ENCODE data around the gene CGB5. TPM values are rescaled to one million over a fixed set of nuclear protein-coding genes. Genes with fewer than 3 reads are reported as not detected.
"Not testable (repeated sequence)": the region's sequence is repeated elsewhere in the genome, so short reads cannot be mapped to it uniquely, and the experiment has no call there.

The CGB5 gene
- total and polyA plus RNA-seq, 9 of the 15 experiments (the other 6 are each of a cell fraction or from before 2014, with no cell fraction given) = not detected

DNA sequence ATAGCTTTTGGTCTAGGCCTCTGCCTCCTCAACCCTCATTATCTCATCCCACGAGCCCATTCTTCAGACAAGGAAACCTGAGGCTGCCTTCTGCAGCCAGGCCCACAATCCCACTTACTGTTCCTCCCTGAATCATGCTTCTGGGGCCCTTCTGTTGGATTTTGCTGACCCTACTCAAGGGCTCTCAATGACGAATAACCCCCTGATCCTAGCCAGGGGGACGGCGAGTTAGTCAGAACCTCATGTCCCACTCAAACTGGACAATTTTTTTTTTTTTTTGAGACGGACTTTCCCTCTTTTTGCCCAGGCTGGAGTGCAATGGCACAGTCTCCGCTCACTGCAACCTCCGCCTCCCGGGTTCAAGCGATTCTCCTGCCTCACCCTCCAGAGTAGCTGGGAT lies 21.5 kb upstream of the CGB5 start:
- in situ Hi-C loops (cut with MboI) = no loop called here

DNA sequence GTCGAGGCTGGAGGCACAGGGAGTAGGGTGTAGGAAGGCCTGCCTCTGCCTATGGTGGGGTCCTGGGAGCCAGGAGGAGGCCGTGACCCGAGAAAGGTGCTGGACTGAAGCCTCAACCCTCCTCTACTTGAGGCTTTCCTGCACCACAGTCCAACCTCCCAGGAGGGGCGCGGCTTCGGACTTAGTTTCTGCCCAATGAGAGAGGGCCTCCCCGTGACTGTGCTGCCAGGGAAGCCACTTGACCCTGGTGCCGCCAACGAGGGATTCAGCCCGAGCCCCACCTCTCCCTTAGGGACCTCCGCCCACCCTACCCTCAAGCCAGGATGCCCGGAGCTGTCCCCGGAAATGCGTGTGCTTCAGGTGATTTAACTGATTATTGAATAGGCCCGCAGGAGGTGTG lies 19.4 kb upstream of the CGB5 start, which contains the start of gene CGB3:
Gene CGB3 (minus strand): TSS at position 101 of the 400 bp plus-strand sequence. CDS start 362 bp downstream, outside the sequence.
- POLR2A ChIA-PET; CTCF ChIA-PET (ENCODE audit: low intra/inter-chr PET ratio): not testable (repeated sequence)

More for the DNA sequence above, 21.5 kb upstream of the CGB5 start:
- no peak overlapping the region for H3K27ac ChIP-seq (ENCODE audit: extremely low read depth, low read depth, low read length)
- H3K9me1 ChIP-seq (ENCODE audit: control insufficient read depth, insufficient read depth, low read length) = peaks cover 5% of the 10 kb centered on the region
- ChIA-PET POLR2A (no interaction called here), CTCF (ENCODE audit: low intra/inter-chr PET ratio) (no interaction called here)
- H3K4me3 ChIP-seq = no peak overlapping the region
- BruUV-seq (replicated peaks) = no TSS peak
- peaks cover 6% of the 10 kb centered on the region; the same call in 1 of the 2 replicates for H4K20me1 ChIP-seq (replicated peaks; ENCODE audit: control insufficient read depth, insufficient read depth, low read length)
- H3K27me3 ChIP-seq (ENCODE audit: control insufficient read depth in 2 of 2, insufficient read depth in 2 of 2, low read length in 2 of 2) = no peaks in the 10 kb centered on the region
- H3K79me2 ChIP-seq (ENCODE audit: control insufficient read depth, insufficient read depth, low read length) = no peaks in the 10 kb centered on the region
- no peaks in the 10 kb centered on the region for H3K9me3 ChIP-seq (replicated peaks; ENCODE audit: control insufficient read depth, insufficient read depth, low read depth, low read length)
- no peak overlapping the region for H3K9ac ChIP-seq (ENCODE audit: insufficient read depth in 1 of 2, low read depth in 2 of 2, low read length in 2 of 2)
- H3K4me2 ChIP-seq (ENCODE audit: insufficient read depth, low read length) = no peak overlapping the region
- TF ChIP-seq, protein P1, sequence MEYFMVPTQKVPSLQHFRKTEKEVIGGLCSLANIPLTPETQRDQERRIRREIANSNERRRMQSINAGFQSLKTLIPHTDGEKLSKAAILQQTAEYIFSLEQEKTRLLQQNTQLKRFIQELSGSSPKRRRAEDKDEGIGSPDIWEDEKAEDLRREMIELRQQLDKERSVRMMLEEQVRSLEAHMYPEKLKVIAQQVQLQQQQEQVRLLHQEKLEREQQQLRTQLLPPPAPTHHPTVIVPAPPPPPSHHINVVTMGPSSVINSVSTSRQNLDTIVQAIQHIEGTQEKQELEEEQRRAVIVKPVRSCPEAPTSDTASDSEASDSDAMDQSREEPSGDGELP (CRISPR knock-in tag; IDR thresholded peaks at IDR 0.05; ENCODE audit: borderline replicate concordance) = 0 out of 2 replicates have a peak, but pooled peaks have one; percentile 12
- TF ChIP-seq, protein P2, sequence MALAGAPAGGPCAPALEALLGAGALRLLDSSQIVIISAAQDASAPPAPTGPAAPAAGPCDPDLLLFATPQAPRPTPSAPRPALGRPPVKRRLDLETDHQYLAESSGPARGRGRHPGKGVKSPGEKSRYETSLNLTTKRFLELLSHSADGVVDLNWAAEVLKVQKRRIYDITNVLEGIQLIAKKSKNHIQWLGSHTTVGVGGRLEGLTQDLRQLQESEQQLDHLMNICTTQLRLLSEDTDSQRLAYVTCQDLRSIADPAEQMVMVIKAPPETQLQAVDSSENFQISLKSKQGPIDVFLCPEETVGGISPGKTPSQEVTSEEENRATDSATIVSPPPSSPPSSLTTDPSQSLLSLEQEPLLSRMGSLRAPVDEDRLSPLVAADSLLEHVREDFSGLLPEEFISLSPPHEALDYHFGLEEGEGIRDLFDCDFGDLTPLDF (CRISPR knock-in tag; IDR thresholded peaks at IDR 0.05) = no peak
- H3K4me1 ChIP-seq (replicated peaks in 1 of 2; ENCODE audit: control insufficient read depth in 2 of 2, insufficient read depth in 2 of 2, low read length in 2 of 2) = peaks cover 21 to 41% of the 10 kb centered on the region in 2 experiments; a peak in 4 of 5 replicates
- H2AFZ ChIP-seq (ENCODE audit: low read depth, low read length) = no peak overlapping the region
- peaks cover under 1% of the 10 kb centered on the region; the same call in 1 of the 3 replicates for H3K36me3 ChIP-seq (ENCODE audit: control insufficient read depth, insufficient read depth, low read length)
- DNase-seq (ENCODE audit: extremely low read depth in 1 of 4, low spot score in 3 of 4) (no peak), ATAC-seq (no peak), FAIRE-seq (no peak)
- 46% methylated on average over 9 of the region's 9 CpGs for WGBS (ENCODE audit: insufficient coverage, low coverage, missing lambda C conversion rate)
- intact Hi-C loops (cut with micrococcal nuclease) = no loop called here

DNA sequence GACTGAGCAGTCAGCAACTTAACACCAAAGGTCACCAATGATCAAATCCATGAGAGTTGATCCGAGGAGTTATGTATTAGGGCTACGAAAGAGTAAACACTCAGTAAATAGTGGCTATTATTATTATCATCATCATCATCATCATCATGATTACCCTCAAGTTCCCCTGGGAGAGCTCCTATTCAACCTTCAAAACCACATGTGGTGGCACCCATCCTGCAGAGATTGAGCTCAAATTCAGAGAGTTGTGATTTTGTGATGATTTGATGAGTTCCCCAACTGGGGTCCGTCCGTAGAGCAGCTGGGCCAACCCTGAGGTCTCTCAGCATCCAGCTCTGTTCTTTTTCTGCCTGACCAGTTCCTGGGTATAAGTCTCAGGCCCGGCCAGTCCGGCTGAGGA lies 18.6 kb upstream of the CGB5 start:
- H3K4me1 ChIP-seq (replicated peaks in 1 of 2; ENCODE audit: control insufficient read depth in 2 of 2, insufficient read depth in 2 of 2, low read length in 2 of 2) = peaks cover 6 to 16% of the 10 kb centered on the region in 2 experiments; a peak in 4 of 5 replicates
- H3K4me3 ChIP-seq; POLR2A ChIA-PET; H3K79me2 ChIP-seq (ENCODE audit: control insufficient read depth, insufficient read depth, low read length); H3K27ac ChIP-seq (ENCODE audit: extremely low read depth, low read depth, low read length); BruUV-seq (replicated peaks); H3K9me1 ChIP-seq (ENCODE audit: control insufficient read depth, insufficient read depth, low read length); in situ Hi-C loops (cut with MboI); intact Hi-C loops (cut with micrococcal nuclease); DNase-seq (ENCODE audit: extremely low read depth in 1 of 4, low spot score in 3 of 4); H4K20me1 ChIP-seq (replicated peaks; ENCODE audit: control insufficient read depth, insufficient read depth, low read length); H3K27me3 ChIP-seq (ENCODE audit: control insufficient read depth in 2 of 2, insufficient read depth in 2 of 2, low read length in 2 of 2); FAIRE-seq; H3K4me2 ChIP-seq (ENCODE audit: insufficient read depth, low read length); H2AFZ ChIP-seq (ENCODE audit: low read depth, low read length); H3K9ac ChIP-seq (ENCODE audit: insufficient read depth in 1 of 2, low read depth in 2 of 2, low read length in 2 of 2); H3K9me3 ChIP-seq (replicated peaks; ENCODE audit: control insufficient read depth, insufficient read depth, low read depth, low read length); H3K36me3 ChIP-seq (ENCODE audit: control insufficient read depth, insufficient read depth, low read length); CTCF ChIA-PET (ENCODE audit: low intra/inter-chr PET ratio); ATAC-seq: not testable (repeated sequence)
- WGBS (ENCODE audit: insufficient coverage, low coverage, missing lambda C conversion rate) = 0% methylated on average over 2 of the region's 6 CpGs

More for the DNA sequence above, 19.4 kb upstream of the CGB5 start, which contains the start of gene CGB3:
- H3K36me3 ChIP-seq (ENCODE audit: control insufficient read depth, insufficient read depth, low read length); intact Hi-C loops (cut with micrococcal nuclease); H2AFZ ChIP-seq (ENCODE audit: low read depth, low read length); H3K4me2 ChIP-seq (ENCODE audit: insufficient read depth, low read length); H3K9me3 ChIP-seq (replicated peaks; ENCODE audit: control insufficient read depth, insufficient read depth, low read depth, low read length); H3K27me3 ChIP-seq (ENCODE audit: control insufficient read depth in 2 of 2, insufficient read depth in 2 of 2, low read length in 2 of 2); BruUV-seq (replicated peaks); H3K9me1 ChIP-seq (ENCODE audit: control insufficient read depth, insufficient read depth, low read length); H3K79me2 ChIP-seq (ENCODE audit: control insufficient read depth, insufficient read depth, low read length); H4K20me1 ChIP-seq (replicated peaks; ENCODE audit: control insufficient read depth, insufficient read depth, low read length); H3K4me3 ChIP-seq; DNase-seq (ENCODE audit: extremely low read depth in 1 of 4, low spot score in 3 of 4); FAIRE-seq; H3K27ac ChIP-seq (ENCODE audit: extremely low read depth, low read depth, low read length); in situ Hi-C loops (cut with MboI); ATAC-seq; H3K9ac ChIP-seq (ENCODE audit: insufficient read depth in 1 of 2, low read depth in 2 of 2, low read length in 2 of 2): not testable (repeated sequence)
- WGBS (ENCODE audit: insufficient coverage, low coverage, missing lambda C conversion rate) = 3% methylated on average over 9 of the region's 15 CpGs
- peaks cover 6 to 19% of the 10 kb centered on the region in 2 experiments; a peak in 4 of 5 replicates for H3K4me1 ChIP-seq (replicated peaks in 1 of 2; ENCODE audit: control insufficient read depth in 2 of 2, insufficient read depth in 2 of 2, low read length in 2 of 2)

Measured in K562 (cell line).